ENCODE results near the gene EVI5.

The EVI5 gene

GRCh38 chr1:92493139-92493538 is 291.8 kb downstream of the EVI5 start:
- DNase-seq (ENCODE audit: insufficient read length) (no peak), FAIRE-seq (no peak)
- no peak for TF ChIP-seq TAF1 (IDR thresholded peaks at IDR 0.05; ENCODE audit: borderline replicate concordance, low read depth, low read length)
- no peak for TF ChIP-seq POLR2A (IDR thresholded peaks at IDR 0.05; ENCODE audit: low read depth, low read length)
- TF ChIP-seq POLR2AphosphoS5 (IDR thresholded peaks at IDR 0.05; ENCODE audit: low read depth, low read length), result no peak

- FAIRE-seq, result no peak
- DNase-seq (ENCODE audit: insufficient read length), result no peak
- TF ChIP-seq POLR2A (IDR thresholded peaks at IDR 0.05; ENCODE audit: low read depth, low read length), result no peak
Observed at GRCh38 chr1:92488832-92489231, 296.1 kb downstream of the EVI5 start.

GRCh38 chr1:92488416-92488815 is 296.5 kb downstream of the EVI5 start:
- FAIRE-seq (no peak), DNase-seq (ENCODE audit: insufficient read length) (no peak)
- TF ChIP-seq POLR2A (IDR thresholded peaks at IDR 0.05; ENCODE audit: low read depth, low read length) (no peak), POLR2AphosphoS5 (IDR thresholded peaks at IDR 0.05; ENCODE audit: low read depth, low read length) (no peak)

GRCh38 chr1:92487078-92487605 is 297.8 kb downstream of the EVI5 start:
- TF ChIP-seq TAF1 (IDR thresholded peaks at IDR 0.05; ENCODE audit: borderline replicate concordance, low read depth, low read length) (no peak), POLR2A (IDR thresholded peaks at IDR 0.05; ENCODE audit: low read depth, low read length) (no peak), POLR2AphosphoS5 (IDR thresholded peaks at IDR 0.05; ENCODE audit: low read depth, low read length) (no peak)
- no peak for DNase-seq (ENCODE audit: insufficient read length)
- FAIRE-seq, result peak; percentile 63

GRCh38 chr1:92486251-92487077 is 298.4 kb downstream of the EVI5 start, which contains the start of gene GFI1:
TSS of gene GFI1 (minus strand) at chr1:92486925. CDS start at chr1:92483487, 3,438 bp downstream.
- DNase-seq (ENCODE audit: insufficient read length) (peak; percentile 28), FAIRE-seq (peak; percentile 90)
- TF ChIP-seq POLR2AphosphoS5 (IDR thresholded peaks at IDR 0.05; ENCODE audit: low read depth, low read length) (no peak), POLR2A (IDR thresholded peaks at IDR 0.05; ENCODE audit: low read depth, low read length) (no peak), TAF1 (IDR thresholded peaks at IDR 0.05; ENCODE audit: borderline replicate concordance, low read depth, low read length) (no peak)

GRCh38 chr1:92485381-92486250 is 299.3 kb downstream of the EVI5 start:
- TF ChIP-seq POLR2A (IDR thresholded peaks at IDR 0.05; ENCODE audit: low read depth, low read length) (no peak; the same call in 1 of the 2 replicates), POLR2AphosphoS5 (IDR thresholded peaks at IDR 0.05; ENCODE audit: low read depth, low read length) (no peak), TAF1 (IDR thresholded peaks at IDR 0.05; ENCODE audit: borderline replicate concordance, low read depth, low read length) (no peak)
- FAIRE-seq, result no peak
- peak; percentile 52 for DNase-seq (ENCODE audit: insufficient read length)

GRCh38 chr1:92484472-92485380 is 300.2 kb downstream of the EVI5 start:
- peak; percentile 43 for DNase-seq (ENCODE audit: insufficient read length)
- peak; percentile 91 for FAIRE-seq
- TF ChIP-seq POLR2AphosphoS5 (IDR thresholded peaks at IDR 0.05; ENCODE audit: low read depth, low read length) (no peak), TAF1 (IDR thresholded peaks at IDR 0.05; ENCODE audit: borderline replicate concordance, low read depth, low read length) (no peak), POLR2A (IDR thresholded peaks at IDR 0.05; ENCODE audit: low read depth, low read length) (no peak)

GRCh38 chr1:92483610-92484471 is 301.1 kb downstream of the EVI5 start:
- TF ChIP-seq TAF1 (IDR thresholded peaks at IDR 0.05; ENCODE audit: borderline replicate concordance, low read depth, low read length) (no peak), POLR2AphosphoS5 (IDR thresholded peaks at IDR 0.05; ENCODE audit: low read depth, low read length) (no peak), POLR2A (IDR thresholded peaks at IDR 0.05; ENCODE audit: low read depth, low read length) (no peak)
- DNase-seq (ENCODE audit: insufficient read length), result peak; percentile 52
- FAIRE-seq, result peak; percentile 73

GRCh38 chr1:92482665-92483609 is 302.0 kb downstream of the EVI5 start:
- DNase-seq (ENCODE audit: insufficient read length) (peak; percentile 34), FAIRE-seq (peak; percentile 90)
- TF ChIP-seq POLR2AphosphoS5 (IDR thresholded peaks at IDR 0.05; ENCODE audit: low read depth, low read length), result no peak
- TF ChIP-seq POLR2A (IDR thresholded peaks at IDR 0.05; ENCODE audit: low read depth, low read length), result no peak
- TF ChIP-seq TAF1 (IDR thresholded peaks at IDR 0.05; ENCODE audit: borderline replicate concordance, low read depth, low read length), result no peak
